H1 (cell line): ENCODE data around the gene OS9. TPM values are rescaled to one million over a fixed set of nuclear protein-coding genes. Genes with fewer than 3 reads are reported as not detected.

Experiments
- CTCF ChIA-PET: fragments of 300-600 bp; sonication (Branson Sonifier 250); formaldehyde crosslinking; loops from one replicate; lab custom pipeline; 2021; ENCODE audit not compliant: partially characterized antibody; lab: Charles Lee
- POLR2A ChIA-PET: fragments of 300-600 bp; sonication (Branson Sonifier 250); formaldehyde crosslinking; loops from one replicate; lab custom pipeline; 2021; ENCODE audit warnings: inconsistent platforms; ENCODE audit not compliant: partially characterized antibody; lab: Charles Lee
- DNase-seq, 2 experiments: peaks; one replicate each; pipeline versions ENCODE4 v3.0.0 to v3.0.0-alpha.2; 2010 to 2022; ENCODE audit warnings: low spot score in 2 of 2, low read depth in 1 of 2, mixed read lengths in 1 of 2
- FAIRE-seq: peaks from 2 replicates; lab custom pipeline; 2011; peaks lifted over from hg19 to GRCh38; lab: Jason Lieb, UNC
- H2AFZ ChIP-seq: 2 replicates; pipeline ENCODE4 v1.8.1; 2012; ENCODE audit warnings: low read length, inconsistent platforms
- H2AK5ac ChIP-seq: 2 replicates; pipeline ENCODE4 v1.6.1; 2013; ENCODE audit warnings: low read depth, low read length
- H2BK120ac ChIP-seq: replicated peaks from 2 replicates; pipeline ENCODE3; 2013; ENCODE audit warnings: low read depth, low read length, inconsistent platforms
- H2BK12ac ChIP-seq: 2 replicates; pipeline ENCODE4 v1.6.1; 2013; ENCODE audit warnings: low read depth, low read length
- H2BK15ac ChIP-seq: 2 replicates; pipeline ENCODE4 v1.6.1; 2013; ENCODE audit warnings: low read length
- H2BK20ac ChIP-seq: 2 replicates; pipeline ENCODE4 v1.6.1; 2013; ENCODE audit warnings: low read length
- H2BK5ac ChIP-seq: 2 replicates; pipeline ENCODE4 v1.6.1; 2013; ENCODE audit warnings: low read depth, low read length
- H3K14ac ChIP-seq: 2 replicates; pipeline ENCODE4 v1.6.1; 2013; ENCODE audit warnings: inconsistent platforms; ENCODE audit not compliant: insufficient read length
- H3K18ac ChIP-seq: 2 replicates; pipeline ENCODE4 v1.6.1; 2013; ENCODE audit warnings: low read length; ENCODE audit errors: extremely low read depth
- H3K23ac ChIP-seq: 2 replicates; pipeline ENCODE4 v1.6.1; 2013; ENCODE audit warnings: inconsistent platforms; ENCODE audit not compliant: insufficient read length
- H3K23me2 ChIP-seq: 2 replicates; pipeline ENCODE4 v1.6.1; 2013; ENCODE audit warnings: low read depth, low read length
- H3K27ac ChIP-seq: 2 replicates; pipeline ENCODE4 v1.6.1; 2011; ENCODE audit warnings: low read depth, low read length, inconsistent platforms
- H3K27me3 ChIP-seq, 4 experiments: replicated peaks in 1 of 4; 1 replicate in 1 of 4; 2 replicates in 3 of 4; pipeline versions ENCODE4 v1.6.1 to v1.8.1; 2011 to 2013; ENCODE audit warnings: low read length in 3 of 4, mild to moderate bottlenecking in 3 of 4, inconsistent platforms in 2 of 4, mixed read lengths in 2 of 4, moderate library complexity in 1 of 4; ENCODE audit not compliant: control insufficient read depth in 3 of 4, insufficient read depth in 3 of 4; ENCODE audit errors: extremely low read depth in 1 of 4
- H3K36me3 ChIP-seq, 4 experiments: 2 replicates each; pipeline versions ENCODE4 v1.6.1 to v1.8.1; 2011 to 2013; ENCODE audit warnings: mild to moderate bottlenecking in 4 of 4, low read length in 3 of 4, moderate library complexity in 2 of 4, control low read depth in 1 of 4, inconsistent platforms in 1 of 4; ENCODE audit not compliant: insufficient read depth in 4 of 4, control insufficient read depth in 2 of 4
- H3K4ac ChIP-seq: replicated peaks from 2 replicates; pipeline ENCODE3; 2013; ENCODE audit warnings: low read length, low read depth, mixed read lengths, inconsistent platforms; ENCODE audit not compliant: insufficient read length
- H3K4me1 ChIP-seq, 4 experiments: replicated peaks in 1 of 4; 1 replicate in 1 of 4; 2 replicates in 3 of 4; pipeline versions ENCODE4 v1.6.1 to v1.8.1; 2011 to 2013; ENCODE audit warnings: low read length in 3 of 4, inconsistent platforms in 2 of 4, mixed read lengths in 1 of 4; ENCODE audit not compliant: insufficient read depth in 4 of 4, control insufficient read depth in 3 of 4
- H3K4me2 ChIP-seq, 2 experiments: 2 replicates each; pipeline versions ENCODE4 v1.6.1 to v1.8.1; 2011 to 2013; ENCODE audit warnings: low read depth in 2 of 2, low read length in 2 of 2, control low read depth in 1 of 2, inconsistent platforms in 1 of 2, mild to moderate bottlenecking in 1 of 2; ENCODE audit not compliant: insufficient read depth in 1 of 2
- H3K4me3 ChIP-seq, 4 experiments: fragments of 200-600, 300-600 bp in 1 of 4; sonication (generic), shearing (Covaris generic), sonication (Bioruptor Twin) in 1 of 4; 2 replicates each; pipeline versions ENCODE4 v1.5.1 to v1.8.1; 2011 to 2016; ENCODE audit warnings: low read length in 4 of 4, low read depth in 3 of 4, control low read depth in 2 of 4, inconsistent platforms in 2 of 4, mild to moderate bottlenecking in 2 of 4, mixed read lengths in 1 of 4, moderate library complexity in 1 of 4; ENCODE audit not compliant: insufficient read depth in 2 of 4; ENCODE audit errors: extremely low read depth in 1 of 4
- H3K56ac ChIP-seq: replicated peaks from 2 replicates; pipeline ENCODE3; 2013; ENCODE audit warnings: low read depth, mild to moderate bottlenecking, mixed read lengths, low read length, inconsistent platforms; ENCODE audit not compliant: insufficient read length
- H3K79me1 ChIP-seq: 2 replicates; pipeline ENCODE4 v1.6.1; 2013; ENCODE audit warnings: low read depth, low read length, control low read depth
- H3K79me2 ChIP-seq, 2 experiments: 2 replicates each; pipeline versions ENCODE4 v1.6.1 to v1.8.1; 2012 to 2013; ENCODE audit warnings: low read length in 2 of 2, mild to moderate bottlenecking in 2 of 2, inconsistent platforms in 1 of 2; ENCODE audit not compliant: insufficient read depth in 2 of 2, control insufficient read depth in 1 of 2
- H3K9ac ChIP-seq, 4 experiments: replicated peaks in 1 of 4; 1 replicate in 1 of 4; 2 replicates in 3 of 4; pipeline versions ENCODE4 v1.6.1 to v1.8.1; 2011 to 2013; ENCODE audit warnings: low read depth in 3 of 4, low read length in 3 of 4, control low read depth in 2 of 4, mild to moderate bottlenecking in 2 of 4, moderate library complexity in 2 of 4, inconsistent platforms in 1 of 4; ENCODE audit errors: extremely low read depth in 1 of 4
- H3K9me3 ChIP-seq, 2 experiments: 2 replicates each; pipeline versions ENCODE4 v1.6.1 to v1.8.1; 2012 to 2013; ENCODE audit warnings: mild to moderate bottlenecking in 2 of 2, moderate library complexity in 2 of 2, control low read depth in 1 of 2, inconsistent platforms in 1 of 2, low read depth in 1 of 2, low read length in 1 of 2, mixed read lengths in 1 of 2; ENCODE audit not compliant: insufficient read depth in 2 of 2
- H4K20me1 ChIP-seq, 2 experiments: replicated peaks in 1 of 2; 2 replicates each; pipeline versions ENCODE3 to v1.8.1; 2011 to 2013; ENCODE audit warnings: inconsistent platforms in 2 of 2, low read length in 2 of 2, mild to moderate bottlenecking in 1 of 2; ENCODE audit not compliant: insufficient read depth in 2 of 2, control insufficient read depth in 1 of 2
- H4K5ac ChIP-seq: 2 replicates; pipeline ENCODE4 v1.6.1; 2013; ENCODE audit warnings: low read length, low read depth, mixed read lengths, inconsistent platforms; ENCODE audit not compliant: insufficient read length
- H4K8ac ChIP-seq: 2 replicates; pipeline ENCODE4 v1.8.0; 2013; ENCODE audit warnings: mild to moderate bottlenecking, moderate library complexity, low read length, inconsistent platforms; ENCODE audit not compliant: insufficient read depth; ENCODE audit errors: extremely low read depth
- H4K91ac ChIP-seq: replicated peaks from 2 replicates; pipeline ENCODE3; 2013; ENCODE audit warnings: low read length, mixed read lengths, inconsistent platforms; ENCODE audit not compliant: insufficient read length
- ASH2L ChIP-seq: fragments of 200-600, 300-600 bp; sonication (generic); IDR thresholded peaks from one replicate; pipeline ENCODE4 v1.7.1; 2017; ENCODE audit warnings: low read length
- BACH1 ChIP-seq: IDR thresholded peaks from 2 replicates; pipeline ENCODE4 v1.6.1; 2012; ENCODE audit warnings: low read length, improper control_type of control experiment
- CBX8 ChIP-seq: fragments of 300-800, 300-1000 bp; sonication (generic); IDR thresholded peaks from 2 replicates; pipeline ENCODE4 v1.7.1; 2016; ENCODE audit warnings: low read depth, low read length, borderline replicate concordance
- WGBS, 2 experiments: shearing (Covaris generic) in 1 of 2; methylation state at CpG; one replicate each; pipeline versions ENCODE4 v1.1.6 to v1.1.7; 2013 to 2015; ENCODE audit warnings: low lambda C conversion rate in 2 of 2, mixed read lengths in 2 of 2, inconsistent platforms in 1 of 2, low coverage in 1 of 2, missing lambda C conversion rate in 1 of 2; ENCODE audit not compliant: insufficient replicate concordance in 2 of 2, insufficient coverage in 1 of 2, insufficient read length in 1 of 2; ENCODE audit errors: extremely low coverage in 1 of 2, missing lambda C conversion rate in 1 of 2; 5-methylcytosine and 5-hydroxymethylcytosine counted together
- polyA plus RNA-seq, 7 experiments: library from polyadenylated mRNA; depleted of rRNA in 3 of 7; stranded (reverse) in 5 of 7; unstranded in 2 of 7; fragments of >200 nt in 5 of 7; fragments of 200-250 nt in 2 of 7; gene quantifications; 1 replicate in 5 of 7; 2 replicates in 1 of 7; 4 replicates in 1 of 7; pipeline versions ENCODE4 v1.2.1 to v1.2.3, GENCODE V29; 2011 to 2013; ENCODE audit warnings: missing spikeins in 2 of 7, mixed read lengths in 2 of 7
- total RNA-seq: library from RNA; stranded (reverse); fragmentation: NEBNext Ultra II Directional; extraction: Animal tissue kit (Norgen Biotek cat#: 25700); gene quantifications from 2 replicates; pipeline ENCODE4 v1.2.1, GENCODE V29; 2021

The OS9 gene
- total and polyA plus RNA-seq, 2 of the 8 experiments (the other 6 are each of a cell fraction or from before 2014, with no cell fraction given) = 71.0 to 108 TPM

DNA sequence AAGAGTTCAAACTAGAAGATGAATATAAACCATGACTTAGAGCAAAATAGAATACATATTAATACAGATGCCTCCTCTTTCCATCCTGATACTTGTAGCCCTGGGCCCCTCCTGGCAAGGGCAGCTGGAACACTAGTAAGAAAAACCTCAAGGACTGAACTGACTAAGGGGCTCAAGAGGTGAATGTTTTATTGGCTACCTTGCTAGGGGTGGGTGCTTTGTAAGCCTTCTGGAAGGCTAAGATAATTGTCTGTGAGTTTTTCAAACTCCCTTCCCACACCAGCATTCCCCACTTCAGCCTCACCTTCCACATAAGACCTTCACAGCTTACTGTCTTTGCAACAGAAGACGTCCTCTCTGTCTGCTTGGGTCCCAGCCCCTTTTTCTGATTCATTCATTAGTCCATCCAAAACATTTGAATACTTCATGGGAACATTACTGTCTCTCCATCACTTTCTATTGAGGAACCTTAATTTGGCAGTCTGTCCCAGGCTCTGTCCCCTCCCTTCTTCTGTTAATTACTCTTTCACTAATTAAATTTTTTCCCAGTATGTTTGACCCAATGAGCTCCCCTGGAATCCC is 59.9 kb downstream of the OS9 start:
- Histone ChIP-seq H4K20me1 (peaks cover 3 to 6% of the 10 kb centered on the region in 2 experiments), H4K8ac (no peak overlapping the region), H3K23ac (no peak overlapping the region), H2AFZ (no peak overlapping the region), H2AK5ac (no peak overlapping the region), H3K36me3 (peaks cover 10 to 21% (median 15%) of the 10 kb centered on the region in 4 experiments), H3K18ac (no peak overlapping the region), H2BK12ac (no peak overlapping the region), H3K4me2 (peak overlapping the region; percentile 99; a peak in 3 of 4 replicates), H3K4me3 (peak overlapping the region; percentile 79 to 96 (median 81); a peak in 6 of 8 replicates), H4K5ac (no peak overlapping the region), H3K9me3 (no peaks in the 10 kb centered on the region), H3K4ac (no peak overlapping the region), H3K79me2 (peaks cover 12 to 20% of the 10 kb centered on the region in 2 experiments), H3K27me3 (peaks cover 8 to 33% (median 26%) of the 10 kb centered on the region in 4 experiments), H2BK120ac (no peak overlapping the region), H3K9ac (no peak overlapping the region), H2BK20ac (no peak overlapping the region), H3K79me1 (peaks cover 15% of the 10 kb centered on the region; the same call in 1 of the 2 replicates), H3K23me2 (peaks cover 18% of the 10 kb centered on the region), H3K14ac (no peak overlapping the region), H2BK5ac (no peak overlapping the region), H3K4me1 (peaks cover 3 to 26% (median 7%) of the 10 kb centered on the region in 4 experiments; a peak in 6 of 7 replicates), H3K56ac (no peak overlapping the region), H2BK15ac (no peak overlapping the region), H3K27ac (no peak overlapping the region), H4K91ac (no peak overlapping the region)
- CTCF ChIA-PET = interaction anchor here (0.7 to 1.4 kb wide), 5 partner anchors 9 to 134 kb away, joined by 3 to 6 read pairs (median 3); partner anchors contain the start of gene TSPAN31
- POLR2A ChIA-PET = interaction anchor here (0.7 to 3.3 kb wide), 9 partner anchors 9 to 93 kb away, joined by 3 to 25 read pairs (median 4); partner anchors contain the start of genes CTDSP2, CYP27B1, EEF1AKMT3 and METTL1
- WGBS, 2 experiments = 18% methylated on average over 1 of the region's 1 CpG; no CpG with 5 or more reads in 1 of the 2 experiments
- no peak for FAIRE-seq
- DNase-seq = no peak
- TF ChIP-seq BACH1 (no peak), CBX8 (no peak), ASH2L (no peak)
